NCI-H524 (cell line): ENCODE measurements around the gene PRSS50.
A peak's percentile ranks its signal among the peaks of the same experiment; 100 is the strongest.
"Not testable (repeated sequence)": the region's sequence is repeated elsewhere in the genome, so short reads cannot be mapped to it uniquely, and the experiment has no call there.

Experiments used
- DNase-seq, 2 experiments: peaks; one replicate each; lab custom pipeline; 2025; lab: John Stamatoyannopoulos, UW

Gene PRSS50

DNA sequence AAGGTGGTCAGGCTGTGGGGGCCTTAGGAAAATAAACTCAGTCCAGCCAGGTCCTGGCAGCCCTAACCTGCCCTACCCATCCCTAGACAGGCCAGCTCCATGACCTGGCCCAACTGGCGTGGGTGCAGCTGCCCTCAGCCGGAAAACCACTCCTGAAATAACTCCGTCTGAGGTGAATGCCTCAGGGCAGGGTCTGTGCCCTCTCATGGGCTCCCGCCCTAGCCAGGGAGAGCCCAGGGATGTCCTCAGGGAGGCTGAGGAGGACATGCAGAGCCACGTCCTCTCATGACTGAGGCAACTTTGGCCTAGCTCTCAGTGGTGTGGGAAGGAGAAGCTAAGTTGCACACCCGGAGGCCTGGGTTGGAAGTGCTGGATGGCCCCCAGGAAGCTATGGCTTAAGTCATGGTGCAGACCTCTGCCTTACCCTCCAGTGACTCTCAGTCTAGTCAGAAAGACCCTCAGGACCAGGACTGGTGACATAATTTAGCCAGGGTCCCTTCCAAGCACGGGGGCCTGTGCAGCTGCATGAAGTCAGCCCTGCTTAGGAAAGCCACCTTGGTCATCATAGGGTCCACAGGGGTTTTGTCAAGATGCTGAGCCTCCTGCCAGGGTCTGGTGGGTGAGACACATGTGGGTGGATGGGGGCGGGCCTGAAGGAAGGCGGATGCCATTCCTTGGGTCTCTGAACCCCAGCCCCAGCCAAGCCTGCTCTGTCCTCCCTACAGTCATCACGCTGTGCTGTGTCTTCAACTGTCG lies 9.1 kb downstream of the PRSS50 start:
- no peak for DNase-seq

DNA sequence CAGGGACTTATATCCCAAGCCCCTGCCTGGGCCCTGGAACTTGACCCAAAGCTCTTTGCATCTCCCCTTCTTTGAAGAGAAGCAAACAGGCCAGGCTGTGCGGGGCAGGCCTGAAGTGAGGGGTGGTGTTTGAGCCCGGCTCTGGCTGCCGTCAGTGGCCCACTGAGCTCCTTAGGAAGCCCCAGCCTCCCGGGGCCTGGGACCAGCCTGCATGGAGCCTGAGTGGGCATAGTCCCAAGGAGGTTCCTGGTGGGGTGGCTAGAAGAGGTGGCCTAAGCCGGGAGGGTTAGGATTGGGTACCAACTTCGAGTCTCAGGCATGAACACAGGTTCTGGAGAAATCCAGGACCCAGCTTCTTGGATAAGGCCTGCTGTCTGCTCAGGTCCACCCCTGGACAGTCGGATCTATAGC lies 10.1 kb downstream of the PRSS50 start:
- DNase-seq = no peak

DNA sequence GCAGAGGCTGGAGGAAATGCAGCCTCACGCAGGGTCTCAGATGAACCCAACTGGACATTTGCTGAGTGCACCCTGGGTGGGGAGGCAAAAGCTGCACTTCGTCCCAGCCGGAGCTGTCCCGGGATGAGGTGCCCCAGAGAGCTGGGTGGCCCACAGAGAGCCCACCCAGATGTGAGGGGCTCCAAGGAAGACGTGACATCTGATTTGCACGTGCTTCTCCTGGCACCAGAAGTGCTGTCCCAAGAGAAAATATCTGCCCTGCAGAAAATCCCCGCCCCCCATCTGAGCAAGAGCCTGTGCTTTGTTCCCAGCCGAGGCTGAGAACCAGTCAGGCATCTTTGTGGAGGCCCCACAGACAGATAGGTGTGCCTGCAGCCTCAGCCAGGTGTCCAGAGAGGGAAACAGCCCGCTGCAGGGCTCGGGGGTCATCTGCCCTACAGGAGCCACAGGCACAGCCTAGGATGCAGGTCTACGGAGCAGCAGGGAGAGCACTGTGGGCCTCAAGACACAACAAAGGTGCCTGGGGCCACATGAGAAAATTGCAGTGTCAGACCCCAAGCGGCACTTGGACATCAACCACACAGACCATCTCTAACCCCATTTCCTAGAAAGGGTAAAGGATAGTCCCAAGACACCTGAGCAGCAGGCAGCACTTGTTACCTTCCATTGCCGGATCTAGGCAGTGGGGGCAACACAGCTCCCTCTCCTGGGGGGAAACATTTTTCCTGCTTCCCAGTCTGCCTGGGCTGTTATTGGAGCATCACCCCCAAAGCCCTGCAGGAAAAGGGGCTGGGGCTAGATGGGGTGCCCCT lies 10.7 kb downstream of the PRSS50 start:
- no peak for DNase-seq

DNA sequence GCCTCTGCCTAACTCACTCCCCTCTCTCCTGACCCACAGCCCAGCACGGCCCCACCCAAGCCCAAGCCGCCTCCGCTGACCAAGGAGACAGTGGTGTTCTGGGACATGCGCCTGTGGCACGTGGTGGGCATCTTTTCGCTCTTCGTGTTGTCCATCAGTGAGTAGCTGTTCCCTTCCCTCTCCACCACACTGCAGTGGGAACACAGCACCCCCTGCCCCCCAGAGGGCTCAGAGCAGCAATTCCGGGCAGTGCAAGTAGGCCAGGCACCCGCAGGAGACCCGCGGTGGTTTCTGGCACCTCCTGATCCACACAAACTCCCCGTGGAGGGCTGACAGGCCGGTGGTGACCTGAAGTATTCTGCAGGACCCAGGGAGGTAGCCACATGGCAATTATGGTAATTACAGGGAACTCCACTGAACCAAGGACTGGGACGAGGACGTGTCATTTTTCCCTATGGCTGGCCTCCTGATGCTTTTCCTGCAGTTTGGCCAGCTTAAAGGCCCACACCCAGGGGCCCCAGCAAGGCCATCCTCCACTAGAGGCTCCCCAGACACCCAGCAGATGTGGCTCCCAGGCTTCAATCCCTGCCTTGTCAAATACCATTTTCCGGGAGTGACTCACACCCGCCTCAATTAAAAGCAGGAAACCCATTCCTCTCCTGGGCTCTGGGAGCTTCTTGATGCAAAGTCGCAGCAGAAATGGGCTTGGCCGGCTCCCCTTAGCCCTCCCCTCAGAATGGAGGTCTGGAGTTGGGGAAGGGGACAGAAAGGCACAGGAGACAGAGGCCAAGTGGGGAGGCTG lies 11.7 kb downstream of the PRSS50 start:
- DNase-seq = no peak

DNA sequence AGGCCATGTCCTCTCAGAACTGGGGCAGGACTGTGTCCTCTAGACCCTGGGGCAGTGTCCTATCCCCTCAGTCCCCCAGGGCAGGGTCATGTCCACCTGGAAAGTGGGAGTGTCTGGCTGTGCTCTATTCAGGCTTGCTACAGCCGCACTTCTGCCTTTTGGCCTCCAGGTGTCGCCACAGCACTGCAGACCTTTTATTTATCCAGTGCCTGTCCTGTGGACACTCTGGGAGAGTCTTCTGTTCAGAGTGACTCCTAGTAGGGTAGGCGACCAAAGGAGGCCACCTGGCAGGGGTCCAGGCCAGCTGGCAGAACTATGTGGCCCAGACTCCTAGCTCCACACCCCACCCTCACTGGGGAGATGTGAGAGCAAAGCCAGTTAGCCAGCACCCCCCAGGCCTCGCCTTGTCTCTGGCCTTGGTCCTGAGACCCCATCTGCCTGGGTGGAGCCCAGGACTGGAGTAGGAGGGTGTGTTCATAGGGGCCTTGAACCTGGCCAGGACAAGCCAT lies 12.6 kb downstream of the PRSS50 start:
- peak; percentile 43 to 76 for DNase-seq

DNA sequence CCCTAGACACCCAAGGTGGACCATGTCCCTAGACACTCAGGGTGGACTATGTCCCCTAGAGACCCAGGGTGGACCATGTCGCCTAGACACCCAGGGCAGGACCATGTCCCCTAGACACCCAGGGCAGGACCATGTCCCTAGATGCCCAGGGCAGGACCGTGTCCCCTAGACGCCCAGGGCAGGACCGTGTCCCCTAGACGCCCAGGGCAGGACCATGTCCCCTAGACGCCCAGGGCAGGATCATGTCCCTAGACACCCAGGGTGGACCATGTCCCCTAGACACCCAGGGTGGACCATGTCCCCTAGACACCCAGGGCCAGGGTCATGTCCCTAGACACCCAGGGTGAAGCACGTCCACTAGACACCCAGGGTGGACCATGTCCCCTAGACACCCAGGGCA lies 13.3 kb downstream of the PRSS50 start:
- not testable (repeated sequence) for DNase-seq

DNA sequence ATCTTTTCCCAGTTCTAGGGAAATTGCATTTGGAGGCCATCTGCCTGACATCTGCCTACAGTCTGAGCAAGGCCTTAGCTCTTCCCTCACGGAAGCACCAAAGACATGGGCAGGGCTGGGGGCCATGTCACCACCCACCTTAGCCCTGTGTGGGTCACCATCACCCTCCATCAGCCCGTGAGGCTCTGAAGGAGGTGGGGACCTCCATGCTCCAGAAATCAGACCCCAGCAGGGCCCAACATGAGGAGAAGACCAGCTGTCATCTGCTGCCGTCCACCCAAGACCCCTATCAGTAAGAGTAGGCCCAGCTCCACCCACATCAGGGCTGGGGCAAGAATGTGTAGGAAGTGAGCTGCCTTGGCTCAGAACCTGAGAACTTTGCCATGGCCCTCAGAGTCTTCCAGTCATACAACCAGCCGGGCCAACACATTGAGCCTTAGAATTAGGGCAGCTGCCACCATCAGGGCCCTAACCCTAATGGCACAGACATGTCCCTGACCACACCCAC lies 14.6 kb downstream of the PRSS50 start:
- no peak for DNase-seq

DNA sequence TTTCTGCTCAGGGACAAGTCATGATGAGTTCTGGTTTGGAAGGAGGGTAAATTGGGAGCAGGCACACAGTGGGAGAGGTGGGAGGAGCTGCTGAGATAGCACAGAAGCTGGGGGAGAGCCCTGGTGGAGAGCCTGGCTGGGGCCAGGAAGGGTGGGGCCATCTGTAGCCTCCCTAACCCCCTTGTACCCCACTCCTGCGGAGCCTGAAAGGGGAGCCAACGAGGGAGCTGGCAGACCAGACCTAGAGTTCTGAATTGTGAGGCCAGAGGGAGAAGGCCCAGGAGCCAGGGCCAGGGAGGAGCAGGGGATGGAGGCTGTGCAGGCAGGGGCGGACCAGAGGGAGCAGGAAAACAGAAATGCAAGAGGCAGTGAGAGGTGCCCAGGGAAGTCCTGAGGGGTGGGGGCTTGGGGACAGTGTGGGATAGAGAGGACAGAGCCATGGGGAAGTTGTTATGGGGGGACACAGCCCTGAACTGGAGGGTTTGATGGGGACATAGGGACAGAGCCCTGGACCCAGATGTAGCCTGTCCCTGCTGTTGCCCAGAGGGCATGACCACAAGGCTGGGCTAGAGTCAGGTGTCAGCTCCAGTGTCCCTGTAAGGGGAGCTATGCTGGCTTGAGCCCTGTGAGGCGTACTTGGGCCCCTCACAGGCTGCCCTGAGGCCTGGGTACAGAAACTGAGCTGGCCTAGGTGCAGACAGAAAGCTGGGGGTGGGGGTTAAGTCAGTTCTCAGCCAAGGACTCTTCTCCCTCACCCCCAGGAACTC lies 15.2 kb downstream of the PRSS50 start:
- no peak for DNase-seq

DNA sequence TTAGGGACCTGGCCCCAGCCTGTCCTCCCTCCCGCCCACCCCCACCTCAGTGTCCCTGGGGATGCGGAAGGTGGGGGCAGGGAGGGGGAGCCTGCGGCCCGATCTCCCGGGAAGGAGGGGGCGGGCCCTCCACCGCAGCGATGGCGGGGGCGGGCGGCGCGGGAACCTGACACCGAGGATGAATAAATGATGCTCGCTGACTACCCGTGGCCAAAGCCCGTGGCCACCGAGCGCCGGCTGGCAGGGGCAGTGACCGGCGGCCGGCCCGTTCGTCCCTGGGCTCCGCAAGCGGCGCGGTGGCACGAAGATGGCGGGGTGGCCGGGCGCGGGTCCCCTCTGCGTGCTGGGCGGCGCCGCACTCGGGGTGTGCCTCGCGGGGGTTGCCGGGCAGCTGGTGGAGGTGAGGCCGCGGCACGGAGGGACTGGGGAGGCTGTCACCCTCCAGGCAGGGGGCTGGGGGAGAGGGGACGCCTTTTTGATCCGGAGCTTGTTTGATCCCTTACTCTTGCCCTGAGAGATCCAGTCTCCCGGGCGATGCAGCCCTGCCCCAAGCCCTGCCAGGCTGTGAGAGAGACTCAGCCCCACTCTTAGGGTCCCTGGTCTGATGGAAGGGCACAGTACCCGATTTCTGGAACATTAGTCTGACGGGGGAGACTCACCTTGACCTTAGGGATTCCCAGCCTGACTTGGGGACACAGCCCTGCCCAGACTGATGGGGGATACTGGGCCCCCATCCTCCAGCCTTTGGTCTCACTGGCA lies 16.3 kb downstream of the PRSS50 start, which contains the start of gene TMIE:
Gene TMIE (plus strand): TSS at position 212 of the 759 bp plus-strand sequence. CDS start 96 bp downstream, at position 308.
- peak in 1 of 2 experiments; percentile 37 for DNase-seq

DNA sequence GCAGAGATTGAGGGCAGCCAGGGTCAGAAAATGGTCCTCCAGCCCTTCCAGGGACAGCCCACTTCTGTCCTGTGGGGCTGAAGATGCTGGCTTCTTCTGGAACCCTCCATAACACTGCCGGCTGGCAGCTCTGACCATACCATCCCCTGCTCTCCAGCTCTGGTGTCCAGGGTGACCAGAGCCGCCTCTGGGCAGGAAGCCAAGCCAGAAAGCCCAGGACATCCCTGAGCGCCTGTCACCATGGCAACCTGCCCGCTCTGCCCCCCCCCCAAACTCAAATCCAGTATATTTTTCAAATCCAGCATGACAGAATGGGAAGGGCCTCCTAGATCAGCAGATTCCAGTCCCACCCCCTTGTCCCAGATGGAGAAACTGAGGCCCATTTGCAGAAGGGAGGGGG lies 16.9 kb downstream of the PRSS50 start:
- peak in 1 of 2 experiments; percentile 42 for DNase-seq

DNA sequence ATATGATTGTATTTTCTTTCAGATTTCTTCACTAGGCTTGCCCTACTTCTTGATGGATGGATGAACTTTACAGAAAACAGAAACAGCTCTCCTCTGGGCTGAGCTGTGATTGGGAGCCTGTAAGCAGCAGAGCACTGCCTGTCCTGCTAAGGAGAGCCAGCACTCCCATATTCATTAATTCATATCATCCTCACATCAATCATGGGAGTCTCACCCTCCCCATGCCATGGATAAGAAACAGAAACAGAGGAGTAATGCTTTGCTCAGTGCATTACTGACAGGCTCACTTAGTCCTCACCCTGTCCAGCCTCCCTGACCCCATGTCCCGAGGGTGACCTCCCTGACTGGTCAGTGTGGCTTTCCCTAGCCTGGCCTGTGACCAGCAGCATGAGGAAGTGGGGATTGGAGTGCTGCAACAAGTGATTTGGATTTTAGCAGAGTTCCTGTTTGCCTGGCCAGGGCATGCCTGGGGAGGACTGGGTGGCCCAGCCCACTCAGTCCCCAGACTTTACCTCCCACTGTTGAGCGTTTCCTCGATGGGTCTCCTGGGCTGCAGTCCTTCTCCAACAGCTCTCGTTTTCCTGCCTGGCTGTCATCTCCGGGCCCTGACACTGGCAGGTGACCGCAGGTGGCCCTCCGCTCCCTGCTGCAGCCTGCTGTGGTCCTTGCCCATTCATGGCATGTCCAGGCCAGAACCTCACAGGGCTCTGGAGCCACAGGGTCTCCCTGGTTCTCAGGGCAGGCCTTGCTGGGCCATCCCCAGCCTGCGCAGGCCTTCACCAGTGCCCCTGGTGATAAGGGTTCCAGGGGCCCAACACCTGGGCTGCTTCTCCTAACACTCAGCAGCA lies 17.8 kb downstream of the PRSS50 start:
- DNase-seq = no peak

DNA sequence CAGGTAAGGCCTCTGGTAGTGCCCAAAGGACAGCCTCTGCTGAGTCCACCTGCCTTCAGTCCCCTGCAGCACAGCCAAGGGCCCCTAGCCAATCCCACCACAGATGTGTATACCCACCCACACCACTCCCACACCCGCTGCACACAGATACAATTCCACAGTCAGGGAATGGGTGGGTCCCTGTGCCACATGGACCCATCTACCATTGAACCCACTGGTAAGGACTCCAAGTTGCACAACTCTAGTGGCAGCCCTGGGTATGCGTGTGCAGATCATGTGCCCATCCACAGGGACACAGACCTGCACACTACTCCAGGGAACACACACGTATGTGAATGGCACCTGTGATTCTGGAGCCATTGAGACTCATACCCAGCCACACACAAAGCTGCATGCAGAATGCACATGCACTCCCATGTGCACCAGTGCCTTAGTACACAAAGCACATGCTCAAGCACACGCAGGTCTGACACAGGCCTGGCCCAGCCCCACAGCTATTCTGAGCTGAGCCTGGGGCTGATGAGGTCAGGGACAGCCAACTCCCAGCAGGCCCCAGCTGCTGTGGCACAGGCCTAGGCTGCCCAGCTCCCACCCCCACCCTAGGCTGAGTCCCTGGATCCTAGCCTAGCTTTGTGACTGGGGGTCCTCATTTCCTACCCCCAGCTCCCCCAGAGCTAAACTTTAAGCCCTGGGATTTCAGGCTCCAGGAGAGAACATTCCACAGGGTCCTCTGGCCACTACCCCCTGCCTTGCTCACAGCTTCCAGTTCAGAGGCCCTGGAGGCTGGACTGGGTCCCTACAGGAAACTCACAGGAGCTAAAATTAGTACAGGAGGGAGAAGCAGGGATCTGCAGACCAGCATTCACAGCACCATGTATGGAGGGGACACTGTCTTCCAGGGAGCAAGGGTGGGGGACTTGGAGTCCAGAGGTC lies 21.4 kb downstream of the PRSS50 start:
- no peak for DNase-seq

DNA sequence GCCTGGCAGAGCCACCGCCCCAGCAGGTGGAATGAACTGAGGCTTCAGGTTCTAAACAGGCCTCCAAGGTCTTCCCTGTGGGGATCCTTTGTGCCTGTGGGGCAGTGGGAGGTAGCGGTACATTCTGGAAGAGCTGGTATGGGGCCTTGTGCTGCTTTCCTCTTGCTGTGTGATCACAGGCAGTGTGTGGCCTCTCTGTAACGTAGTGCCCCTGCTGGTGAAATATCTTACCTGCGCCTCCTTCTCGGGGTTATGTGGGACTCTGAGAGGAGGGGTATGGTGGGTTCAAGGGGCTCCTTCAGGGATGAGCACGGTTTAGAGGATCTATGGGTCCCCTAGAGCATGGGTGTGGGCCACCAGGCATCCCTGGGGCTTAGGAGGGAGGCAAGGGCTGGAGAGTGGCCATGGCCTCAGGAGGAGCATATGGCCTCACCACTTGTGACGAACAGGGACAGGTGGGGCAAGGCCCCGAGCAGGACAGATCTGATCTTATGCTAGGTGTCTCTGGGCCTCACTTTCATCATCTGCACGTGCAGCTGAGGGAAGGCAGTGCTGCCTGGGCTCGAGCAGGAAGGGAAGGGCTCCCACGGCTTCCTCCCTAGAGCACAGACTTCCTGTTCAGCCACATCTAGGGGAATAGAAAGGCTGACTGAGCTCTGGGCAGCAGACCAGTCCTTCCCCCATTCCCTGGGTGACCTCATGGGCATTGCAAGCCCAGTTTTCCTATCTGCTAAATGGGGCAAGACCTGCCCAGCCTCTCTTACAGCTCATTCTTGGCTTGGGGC lies 22.3 kb downstream of the PRSS50 start:
- peak; percentile 60 to 82 for DNase-seq

DNA sequence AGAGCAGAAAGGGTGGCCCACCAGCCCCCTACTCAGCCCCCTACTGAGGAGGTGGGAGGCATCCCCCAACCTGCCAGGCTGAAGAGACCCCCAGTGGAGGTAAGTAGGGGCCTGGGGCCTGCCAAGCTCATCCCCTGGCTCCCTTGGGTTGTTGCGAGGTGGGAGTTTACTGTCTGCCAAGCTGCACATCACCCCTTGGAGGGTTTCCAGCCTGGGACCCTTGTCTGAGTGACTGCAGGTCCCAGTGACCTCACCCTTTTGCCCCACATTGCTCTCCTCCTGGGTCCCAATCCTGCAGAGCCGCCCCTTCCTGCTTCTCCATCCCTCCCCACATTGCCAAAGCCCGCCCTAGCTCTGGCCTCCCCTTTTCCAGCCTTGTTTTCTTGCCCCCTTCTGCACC lies 23.1 kb downstream of the PRSS50 start:
- no peak for DNase-seq

DNA sequence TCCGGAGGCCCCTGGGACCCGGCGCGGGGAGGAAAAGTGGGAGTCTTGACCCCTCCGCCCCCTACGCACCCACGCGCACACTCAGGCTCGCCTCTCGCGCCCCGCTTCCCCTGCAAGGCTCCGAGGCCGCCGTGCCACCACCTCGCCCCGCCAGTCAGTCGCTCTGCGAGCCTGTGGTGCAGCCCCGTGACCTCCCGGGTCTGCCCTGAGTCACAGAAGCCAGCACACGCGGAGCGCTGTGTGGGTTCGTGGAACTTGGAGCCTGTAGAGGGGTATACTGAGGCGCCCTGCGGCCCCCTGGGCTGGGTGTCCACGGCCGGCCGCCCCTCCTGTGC lies 23.8 kb downstream of the PRSS50 start:
- DNase-seq = no peak

DNA sequence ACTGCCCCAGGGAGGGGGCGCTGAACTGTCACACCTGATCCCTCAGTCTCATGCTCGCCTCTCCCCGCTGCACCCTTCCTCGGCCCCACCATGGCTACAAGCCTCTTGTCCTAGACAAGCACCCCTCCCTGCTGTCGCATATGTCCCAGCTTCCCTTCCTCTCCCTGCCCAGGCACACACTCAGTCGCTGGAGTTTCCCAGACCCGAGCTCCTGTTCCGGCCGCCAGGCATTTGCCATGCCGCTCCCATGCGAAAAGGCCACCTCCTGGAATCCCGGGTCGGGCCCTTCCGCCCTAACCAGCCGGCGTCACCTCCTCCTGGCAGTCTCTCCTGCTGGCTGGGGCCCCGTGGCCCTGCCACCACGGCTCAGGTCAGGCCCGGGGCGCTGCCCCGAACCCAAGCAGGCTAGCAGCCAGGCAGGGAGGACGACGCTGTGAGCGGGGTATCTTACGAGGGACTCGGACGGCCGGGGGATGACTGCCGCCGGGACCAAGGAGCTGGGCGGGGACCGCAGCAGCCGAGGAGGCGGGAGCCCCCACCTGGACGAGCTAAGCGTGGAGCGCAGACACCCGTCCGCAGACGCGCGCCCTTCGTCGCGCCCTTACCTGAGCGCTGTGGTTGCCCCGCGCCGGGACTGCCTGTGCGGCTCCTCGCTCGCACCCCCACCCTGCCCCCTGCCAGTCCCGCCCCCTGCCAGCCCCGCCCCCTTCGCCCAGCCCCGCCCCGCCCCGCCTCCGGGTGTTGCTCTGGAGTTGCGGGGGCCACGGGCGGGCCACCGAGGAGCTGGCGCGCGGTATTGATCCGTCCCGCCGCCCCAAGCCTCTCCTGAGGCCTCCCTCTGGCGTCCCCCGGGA lies 24.4 kb downstream of the PRSS50 start, which contains the start of gene ALS2CL:
Gene ALS2CL (minus strand): TSS at position 642 of the 854 bp plus-strand sequence. CDS start 4,239 bp downstream, outside the sequence.
- peak; percentile 21 to 51 for DNase-seq
